ENCODE data around the gene ZBTB7B.
A peak's percentile ranks its signal among the peaks of the same experiment; 100 is the strongest.
"Not testable (repeated sequence)": the region's sequence is repeated elsewhere in the genome, so short reads cannot be mapped to it uniquely, and the experiment has no call there.

The ZBTB7B gene

GRCh38 chr1:154993572-154994268 is 8.9 kb upstream of the ZBTB7B start, which contains the start of gene LENEP:
Gene LENEP (plus strand): TSS chr1:154993586. CDS start chr1:154993608, 22 bp downstream.
- no peak within 1 kb of the TSS for H3K4me2 ChIP-seq (ENCODE audit: low read length)
- no peak within 1 kb of the TSS for H4K5ac ChIP-seq (ENCODE audit: low read length)
- no peak within 1 kb of the TSS for H4K8ac ChIP-seq (ENCODE audit: low read depth, low read length)
- no peak for DNase-seq
- H3K27ac ChIP-seq (ENCODE audit: low read depth, low read length), result no peak within 1 kb of the TSS
- H3K23ac ChIP-seq (ENCODE audit: low read length), result no peak within 1 kb of the TSS
- H2BK15ac ChIP-seq (replicated peaks; ENCODE audit: low read depth), result no peak within 1 kb of the TSS
- H3K9ac ChIP-seq (ENCODE audit: low read length), result no peak within 1 kb of the TSS
- WGBS (ENCODE audit: extremely low coverage, insufficient coverage, low lambda C conversion rate), result no CpG with 5 or more reads among the region's 8 CpGs
- peaks cover 13% of the 10 kb centered on the region for H3K36me3 ChIP-seq (ENCODE audit: control insufficient read depth, insufficient read depth, low read length)
- H2AK5ac ChIP-seq (ENCODE audit: low read length), result no peak within 1 kb of the TSS
- H3K56ac ChIP-seq (ENCODE audit: low read length), result peak within 1 kb of the TSS; percentile 15
- H3K79me2 ChIP-seq (ENCODE audit: control insufficient read depth, insufficient read depth, low read length), result no peaks in the 10 kb centered on the region
- H2BK5ac ChIP-seq (ENCODE audit: low read length), result no peak within 1 kb of the TSS
- no peaks in the 10 kb centered on the region for H3K27me3 ChIP-seq (ENCODE audit: insufficient read depth, low read length, poor library complexity)
- no peaks in the 10 kb centered on the region for H3K4me1 ChIP-seq (ENCODE audit: control insufficient read depth, low read depth, low read length)
- no peak within 1 kb of the TSS for H3K4ac ChIP-seq (ENCODE audit: low read depth, low read length)
- H2BK120ac ChIP-seq (ENCODE audit: low read depth, low read length), result no peak within 1 kb of the TSS
- H3K4me3 ChIP-seq (ENCODE audit: low read length), result no peak within 1 kb of the TSS
- no peak within 1 kb of the TSS for H3K18ac ChIP-seq (ENCODE audit: low read length)
- peaks cover 12% of the 10 kb centered on the region for H3K79me1 ChIP-seq (ENCODE audit: low read length)

GRCh38 chr1:154994269-154994587 is 8.4 kb upstream of the ZBTB7B start:
- H3K4me3 ChIP-seq (ENCODE audit: low read length), result no peak overlapping the region
- WGBS (ENCODE audit: extremely low coverage, insufficient coverage, low lambda C conversion rate), result no CpG with 5 or more reads among the region's 1 CpG
- H2BK15ac ChIP-seq (replicated peaks; ENCODE audit: low read depth), result no peak overlapping the region
- H3K18ac ChIP-seq (ENCODE audit: low read length), result no peak overlapping the region
- H3K4me1 ChIP-seq (ENCODE audit: control insufficient read depth, low read depth, low read length), result no peaks in the 10 kb centered on the region
- H3K4me2 ChIP-seq (ENCODE audit: low read length), result no peak overlapping the region
- no peak overlapping the region for H4K8ac ChIP-seq (ENCODE audit: low read depth, low read length)
- no peak overlapping the region for H3K56ac ChIP-seq (ENCODE audit: low read length)
- no peak overlapping the region for H2BK5ac ChIP-seq (ENCODE audit: low read length)
- H3K27me3 ChIP-seq (ENCODE audit: insufficient read depth, low read length, poor library complexity), result no peaks in the 10 kb centered on the region
- no peaks in the 10 kb centered on the region for H3K79me2 ChIP-seq (ENCODE audit: control insufficient read depth, insufficient read depth, low read length)
- peaks cover 9% of the 10 kb centered on the region for H3K36me3 ChIP-seq (ENCODE audit: control insufficient read depth, insufficient read depth, low read length)
- H3K4ac ChIP-seq (ENCODE audit: low read depth, low read length), result no peak overlapping the region
- no peak overlapping the region for H3K27ac ChIP-seq (ENCODE audit: low read depth, low read length)
- peaks cover 8% of the 10 kb centered on the region for H3K79me1 ChIP-seq (ENCODE audit: low read length)
- H2BK120ac ChIP-seq (ENCODE audit: low read depth, low read length), result no peak overlapping the region
- no peak overlapping the region for H4K5ac ChIP-seq (ENCODE audit: low read length)
- H2AK5ac ChIP-seq (ENCODE audit: low read length), result no peak overlapping the region
- H3K23ac ChIP-seq (ENCODE audit: low read length), result no peak overlapping the region
- DNase-seq, result no peak
- no peak overlapping the region for H3K9ac ChIP-seq (ENCODE audit: low read length)

GRCh38 chr1:154994591-154994990 is 8.0 kb upstream of the ZBTB7B start:
- Histone ChIP-seq H2BK5ac (ENCODE audit: low read length) (no peak overlapping the region), H4K8ac (ENCODE audit: low read depth, low read length) (no peak overlapping the region), H3K4me3 (ENCODE audit: low read length) (no peak overlapping the region), H3K27me3 (ENCODE audit: insufficient read depth, low read length, poor library complexity) (no peaks in the 10 kb centered on the region), H2AK5ac (ENCODE audit: low read length) (no peak overlapping the region), H3K4me1 (ENCODE audit: control insufficient read depth, low read depth, low read length) (no peaks in the 10 kb centered on the region), H3K36me3 (ENCODE audit: control insufficient read depth, insufficient read depth, low read length) (peaks cover 6% of the 10 kb centered on the region), H3K79me1 (ENCODE audit: low read length) (peaks cover 4% of the 10 kb centered on the region), H3K79me2 (ENCODE audit: control insufficient read depth, insufficient read depth, low read length) (no peaks in the 10 kb centered on the region), H3K27ac (ENCODE audit: low read depth, low read length) (no peak overlapping the region), H3K56ac (ENCODE audit: low read length) (no peak overlapping the region), H3K4ac (ENCODE audit: low read depth, low read length) (no peak overlapping the region), H3K9ac (ENCODE audit: low read length) (no peak overlapping the region), H3K18ac (ENCODE audit: low read length) (no peak overlapping the region), H2BK15ac (replicated peaks; ENCODE audit: low read depth) (no peak overlapping the region), H4K5ac (ENCODE audit: low read length) (no peak overlapping the region), H3K4me2 (ENCODE audit: low read length) (no peak overlapping the region), H2BK120ac (ENCODE audit: low read depth, low read length) (no peak overlapping the region), H3K23ac (ENCODE audit: low read length) (no peak overlapping the region)
- DNase-seq, result no peak
- WGBS (ENCODE audit: extremely low coverage, insufficient coverage, low lambda C conversion rate), result no CpG with 5 or more reads among the region's 3 CpGs

- not testable (repeated sequence) for H3K27ac ChIP-seq (ENCODE audit: low read depth, low read length); H4K5ac ChIP-seq (ENCODE audit: low read length); H3K36me3 ChIP-seq (ENCODE audit: control insufficient read depth, insufficient read depth, low read length); H2BK15ac ChIP-seq (replicated peaks; ENCODE audit: low read depth); H3K4me1 ChIP-seq (ENCODE audit: control insufficient read depth, low read depth, low read length); H3K27me3 ChIP-seq (ENCODE audit: insufficient read depth, low read length, poor library complexity); H2BK5ac ChIP-seq (ENCODE audit: low read length); H3K56ac ChIP-seq (ENCODE audit: low read length); H3K23ac ChIP-seq (ENCODE audit: low read length); H3K4me2 ChIP-seq (ENCODE audit: low read length); H3K4me3 ChIP-seq (ENCODE audit: low read length); H4K8ac ChIP-seq (ENCODE audit: low read depth, low read length); H3K79me2 ChIP-seq (ENCODE audit: control insufficient read depth, insufficient read depth, low read length); H3K4ac ChIP-seq (ENCODE audit: low read depth, low read length); H2BK120ac ChIP-seq (ENCODE audit: low read depth, low read length); H3K9ac ChIP-seq (ENCODE audit: low read length); H3K79me1 ChIP-seq (ENCODE audit: low read length); H2AK5ac ChIP-seq (ENCODE audit: low read length); H3K18ac ChIP-seq (ENCODE audit: low read length)
- no CpG with 5 or more reads among the region's 13 CpGs for WGBS (ENCODE audit: extremely low coverage, insufficient coverage, low lambda C conversion rate)
- peak; percentile 67 for DNase-seq
These were observed 7.2 kb upstream of the ZBTB7B start for GRCh38 chr1:154995301-154995983.

GRCh38 chr1:154996966-154997701 is 5.5 kb upstream of the ZBTB7B start:
- no peaks in the 10 kb centered on the region for H3K36me3 ChIP-seq (ENCODE audit: control insufficient read depth, insufficient read depth, low read length)
- H3K23ac ChIP-seq (ENCODE audit: low read length), result no peak overlapping the region
- no peak overlapping the region for H2AK5ac ChIP-seq (ENCODE audit: low read length)
- no peaks in the 10 kb centered on the region for H3K4me1 ChIP-seq (ENCODE audit: control insufficient read depth, low read depth, low read length)
- no peak for DNase-seq
- no peak overlapping the region for H3K27ac ChIP-seq (ENCODE audit: low read depth, low read length)
- no peaks in the 10 kb centered on the region for H3K79me2 ChIP-seq (ENCODE audit: control insufficient read depth, insufficient read depth, low read length)
- no peak overlapping the region for H3K56ac ChIP-seq (ENCODE audit: low read length)
- H2BK5ac ChIP-seq (ENCODE audit: low read length), result no peak overlapping the region
- no peak overlapping the region for H3K9ac ChIP-seq (ENCODE audit: low read length)
- H2BK15ac ChIP-seq (replicated peaks; ENCODE audit: low read depth), result no peak overlapping the region
- H3K18ac ChIP-seq (ENCODE audit: low read length), result no peak overlapping the region
- H3K27me3 ChIP-seq (ENCODE audit: insufficient read depth, low read length, poor library complexity), result no peaks in the 10 kb centered on the region
- no CpG with 5 or more reads among the region's 15 CpGs for WGBS (ENCODE audit: extremely low coverage, insufficient coverage, low lambda C conversion rate)
- no peaks in the 10 kb centered on the region for H3K79me1 ChIP-seq (ENCODE audit: low read length)
- no peak overlapping the region for H3K4me3 ChIP-seq (ENCODE audit: low read length)
- no peak overlapping the region for H3K4me2 ChIP-seq (ENCODE audit: low read length)
- H4K8ac ChIP-seq (ENCODE audit: low read depth, low read length), result no peak overlapping the region
- H4K5ac ChIP-seq (ENCODE audit: low read length), result no peak overlapping the region
- H2BK120ac ChIP-seq (ENCODE audit: low read depth, low read length), result no peak overlapping the region
- H3K4ac ChIP-seq (ENCODE audit: low read depth, low read length), result no peak overlapping the region

Data from mesendoderm (in vitro differentiated cells).